ENCODE data around the gene RUNX1. TPM values are rescaled to one million over a fixed set of nuclear protein-coding genes. Genes with fewer than 3 reads are reported as not detected.

RUNX1 gene
- total and polyA plus RNA-seq, 2 donors (not counting 3 experiments of a cell fraction or from before 2014, with no cell fraction given), result 4.6 to 17.9 TPM

DNA sequence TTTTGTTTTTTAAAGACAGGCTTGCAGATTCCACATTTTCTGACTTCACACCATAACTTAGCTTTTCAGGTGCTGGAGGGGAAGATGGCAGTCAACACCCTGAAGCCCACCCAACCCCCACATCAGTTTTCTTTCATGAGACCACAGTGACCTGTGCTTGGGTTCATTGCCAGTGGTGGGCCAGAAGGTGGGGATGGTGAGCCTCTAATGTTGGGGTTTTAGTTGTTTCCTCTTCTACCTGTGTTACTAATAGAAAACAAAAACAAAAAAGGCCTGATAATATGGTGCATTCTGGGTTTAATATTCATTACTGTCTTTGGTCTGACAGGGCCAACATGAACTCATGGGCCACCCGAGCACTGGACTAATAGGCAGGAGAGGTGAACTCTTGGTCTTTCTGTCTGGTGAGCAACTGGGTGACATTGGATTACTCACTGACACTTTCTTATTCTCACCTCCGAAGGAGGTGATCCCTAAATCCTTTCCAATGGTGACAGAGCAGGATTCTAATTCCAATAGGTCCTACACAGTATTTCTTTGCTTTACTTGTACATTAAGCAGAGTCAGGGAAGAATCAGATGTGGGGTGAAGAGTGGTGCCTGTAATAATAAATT is 247.5 kb downstream of the RUNX1 start:
- H3K4me2 ChIP-seq (ENCODE audit: insufficient read depth, low read length), result no peak overlapping the region
- no peak overlapping the region for H2AFZ ChIP-seq (ENCODE audit: low read depth, low read length)
- FAIRE-seq, result no peak
- H3K4me3 ChIP-seq (replicated peaks in 1 of 3; ENCODE audit: insufficient read depth in 1 of 3, low read depth in 1 of 3, low read length in 3 of 3), result no peak overlapping the region
- intact Hi-C loops (cut with micrococcal nuclease), result loop anchor here (2.0 to 10.0 kb wide), 2 partner anchors 453 to 599 kb away; no protein-coding TSS in a partner anchor
- no peaks in the 10 kb centered on the region for H3K9me1 ChIP-seq (replicated peaks; ENCODE audit: control insufficient read depth, extremely low read depth, insufficient read depth, low read length)
- no peaks in the 10 kb centered on the region for H3K9me3 ChIP-seq (replicated peaks; ENCODE audit: control insufficient read depth, insufficient read depth, low read length)
- H4K20me1 ChIP-seq (replicated peaks; ENCODE audit: control insufficient read depth, extremely low read depth, insufficient read depth, low read length), result no peaks in the 10 kb centered on the region
- H3K27ac ChIP-seq (ENCODE audit: insufficient read depth, low read depth, low read length), result no peak overlapping the region
- POLR2A ChIA-PET, result no interaction called here
- BruUV-seq (replicated peaks), result no TSS peak
- no peaks in the 10 kb centered on the region for H3K27me3 ChIP-seq (ENCODE audit: control insufficient read depth in 2 of 2, insufficient read depth in 2 of 2, low read length in 2 of 2)
- TF ChIP-seq FOS (IDR thresholded peaks at IDR 0.05; ENCODE audit: borderline replicate concordance, insufficient read depth, low read length) (no peak), POLR2AphosphoS5 (IDR thresholded peaks at IDR 0.05; ENCODE audit: insufficient read depth, low read depth, low read length) (no peak), MAX (IDR thresholded peaks at IDR 0.05; ENCODE audit: insufficient read depth, insufficient read length) (no peak), JUN (IDR thresholded peaks at IDR 0.05; ENCODE audit: borderline replicate concordance, insufficient read depth, insufficient read length, low read depth) (no peak), POLR2A (IDR thresholded peaks at IDR 0.05; ENCODE audit: low read depth, low read length) (no peak), GATA2 (IDR thresholded peaks at IDR 0.05; ENCODE audit: insufficient read depth, insufficient read length, low read depth, low read length) (no peak), MYC (IDR thresholded peaks at IDR 0.05; ENCODE audit: low read depth, low read length) (no peak), EZH2 (IDR thresholded peaks at IDR 0.05; ENCODE audit: borderline replicate concordance, low read depth, low read length, severe bottlenecking) (no peak)
- TF ChIP-seq, protein P1, sequence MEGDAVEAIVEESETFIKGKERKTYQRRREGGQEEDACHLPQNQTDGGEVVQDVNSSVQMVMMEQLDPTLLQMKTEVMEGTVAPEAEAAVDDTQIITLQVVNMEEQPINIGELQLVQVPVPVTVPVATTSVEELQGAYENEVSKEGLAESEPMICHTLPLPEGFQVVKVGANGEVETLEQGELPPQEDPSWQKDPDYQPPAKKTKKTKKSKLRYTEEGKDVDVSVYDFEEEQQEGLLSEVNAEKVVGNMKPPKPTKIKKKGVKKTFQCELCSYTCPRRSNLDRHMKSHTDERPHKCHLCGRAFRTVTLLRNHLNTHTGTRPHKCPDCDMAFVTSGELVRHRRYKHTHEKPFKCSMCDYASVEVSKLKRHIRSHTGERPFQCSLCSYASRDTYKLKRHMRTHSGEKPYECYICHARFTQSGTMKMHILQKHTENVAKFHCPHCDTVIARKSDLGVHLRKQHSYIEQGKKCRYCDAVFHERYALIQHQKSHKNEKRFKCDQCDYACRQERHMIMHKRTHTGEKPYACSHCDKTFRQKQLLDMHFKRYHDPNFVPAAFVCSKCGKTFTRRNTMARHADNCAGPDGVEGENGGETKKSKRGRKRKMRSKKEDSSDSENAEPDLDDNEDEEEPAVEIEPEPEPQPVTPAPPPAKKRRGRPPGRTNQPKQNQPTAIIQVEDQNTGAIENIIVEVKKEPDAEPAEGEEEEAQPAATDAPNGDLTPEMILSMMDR (IDR thresholded peaks at IDR 0.05; ENCODE audit: extremely low read depth in 1 of 2, insufficient read depth in 1 of 2, low read depth in 1 of 2, low read length in 2 of 2), result peak in 1 of 2 donors; percentile 36
- dilution Hi-C loops (cut with MboI; ENCODE audit: extremely low pct_ligation_motif_present, low sequenced_read_pairs), result no loop called here
- CTCF ChIA-PET, result interaction anchor here (1.3 to 1.6 kb wide), 2 partner anchors 10 to 56 kb away, joined by 3 to 9 read pairs; no protein-coding TSS in a partner anchor
- peak; percentile 37 for DNase-seq (ENCODE audit: low read depth, low spot score)
- no peak overlapping the region for H3K9ac ChIP-seq (replicated peaks; ENCODE audit: extremely low read depth, insufficient read depth, low read length)
- no peaks in the 10 kb centered on the region for H3K4me1 ChIP-seq (ENCODE audit: control insufficient read depth, extremely low read depth, insufficient read depth, low read length)
- peaks cover 29% of the 10 kb centered on the region for H3K79me2 ChIP-seq (ENCODE audit: control insufficient read depth, insufficient read depth, low read length)
- peaks cover 0 to 4% of the 10 kb centered on the region in 2 experiments for H3K36me3 ChIP-seq (ENCODE audit: control insufficient read depth in 2 of 2, extremely low read depth in 1 of 2, insufficient read depth in 2 of 2, low read length in 2 of 2)

Data from endothelial cell of umbilical vein (primary cell).